Bronchial epithelial cell (primary cell): ENCODE data around the gene ARPC3. TPM values are rescaled to one million over a fixed set of nuclear protein-coding genes. Genes with fewer than 3 reads are reported as not detected.

Experiments used
- DNase-seq: peaks from one replicate; pipeline ENCODE4 v3.0.0-alpha.2; 2010; ENCODE audit warnings: low read depth
- FAIRE-seq: peaks from 2 replicates; lab custom pipeline; 2011; peaks lifted over from hg19 to GRCh38; lab: Jason Lieb, UNC
- H3K27me3 ChIP-seq: 2 replicates; pipeline ENCODE4 v1.5.1; 2011; ENCODE audit warnings: low read length; ENCODE audit not compliant: control insufficient read depth, insufficient read depth
- H3K36me3 ChIP-seq: 2 replicates; pipeline ENCODE4 v1.5.1; 2011; ENCODE audit warnings: low read length; ENCODE audit not compliant: control insufficient read depth, insufficient read depth
- H3K4me3 ChIP-seq: 2 replicates; pipeline ENCODE4 v1.5.1; 2011; ENCODE audit warnings: mild to moderate bottlenecking, low read depth, low read length, control low read depth
- CTCF ChIP-seq: IDR thresholded peaks from 2 replicates; pipeline ENCODE4 v1.5.1; 2011; ENCODE audit warnings: mild to moderate bottlenecking, moderate library complexity, low read length, control low read depth, inconsistent platforms; ENCODE audit not compliant: insufficient read depth, severe bottlenecking
- total RNA-seq: library from RNA; depleted of rRNA; stranded (reverse); fragments of >200 nt; gene quantifications from 2 replicates; pipeline ENCODE4 v1.2.1, GENCODE V29; 2014

ARPC3 gene
- total RNA-seq, 1 donor from 2014 or later = 210 TPM

- TF ChIP-seq CTCF = peak; percentile 1
- DNase-seq = peak; percentile 80
- no peak for FAIRE-seq
Observed at GRCh38 chr12:110403146-110403975, 46.8 kb downstream of the ARPC3 start, which contains the start of gene ANAPC7. ANAPC7 (minus strand) TSS chr12:110403708; CDS start chr12:110403627, 81 bp downstream.

More at GRCh38 chr12:110403146-110403975, 46.8 kb downstream of the ARPC3 start, which contains the start of gene ANAPC7:
- Histone ChIP-seq H3K4me3 (peak within 1 kb of the TSS; percentile 93), H3K36me3 (no peaks in the 10 kb centered on the region), H3K27me3 (no peaks in the 10 kb centered on the region)

Other genes with a start within 250 kb of the ARPC3 start
- 125 and 173 TPM in 2 replicates for gene ATP2A2, start 169.1 kb downstream of the ARPC3 start, total RNA-seq
- 36.1 and 44.4 TPM in 2 replicates for gene ANAPC7, start 46.6 kb downstream of the ARPC3 start, total RNA-seq
- gene GPN3, start 17.9 kb upstream of the ARPC3 start, total RNA-seq = 16.6 and 19.7 TPM in 2 replicates
- gene FAM216A, start 18.5 kb upstream of the ARPC3 start, total RNA-seq = 1.9 and 3.9 TPM in 2 replicates
- 46.5 and 55.3 TPM in 2 replicates for gene VPS29, start 51.8 kb upstream of the ARPC3 start, total RNA-seq
- gene RAD9B, start 52.0 kb upstream of the ARPC3 start, total RNA-seq = 0.26 TPM in 2 replicates
- gene PPTC7, start 133.0 kb upstream of the ARPC3 start, total RNA-seq = 8.7 and 10.8 TPM in 2 replicates
- 4.5 and 8.1 TPM in 2 replicates for gene TCTN1, start 163.8 kb upstream of the ARPC3 start, total RNA-seq
- gene HVCN1, start 238.8 kb upstream of the ARPC3 start, total RNA-seq = 0.53 and 0.77 TPM in 2 replicates